NCI-H2196 treated with DMSO at 0.1 percent for 48 hours (cell line): ENCODE data around the gene FAAP100.

Source experiments
- DNase-seq: peaks from one replicate; lab custom pipeline; 2025; ENCODE audit not compliant: unreplicated experiment; lab: John Stamatoyannopoulos, UW

Gene FAAP100

GRCh38 chr17:81553616-81554181 lies 1.5 kb upstream of the FAAP100 start:
- peak; percentile 80 for DNase-seq

- peak; percentile 98 for DNase-seq
These were observed 964 bp upstream of the FAAP100 start for GRCh38 chr17:81553018-81553615.

- no peak for DNase-seq
These were observed 502 bp downstream of the FAAP100 start for GRCh38 chr17:81551458-81552243.

- DNase-seq: no peak
These were observed 1.2 kb downstream of the FAAP100 start for GRCh38 chr17:81550830-81551457.

- DNase-seq: no peak
These were observed 1.9 kb downstream of the FAAP100 start for GRCh38 chr17:81550285-81550684.

GRCh38 chr17:81549826-81550225 lies 2.3 kb downstream of the FAAP100 start:
- DNase-seq: no peak

GRCh38 chr17:81549031-81549557 lies 3.1 kb downstream of the FAAP100 start:
- no peak for DNase-seq

- DNase-seq: no peak
These were observed 4.6 kb downstream of the FAAP100 start for GRCh38 chr17:81547614-81547982.

- no peak for DNase-seq
These were observed 5.1 kb downstream of the FAAP100 start for GRCh38 chr17:81546906-81547613.

- DNase-seq: no peak
These were observed 6.8 kb downstream of the FAAP100 start for GRCh38 chr17:81545160-81545949.

- no peak for DNase-seq
These were observed 7.7 kb downstream of the FAAP100 start for GRCh38 chr17:81544281-81544974.

- no peak for DNase-seq
These were observed 8.4 kb downstream of the FAAP100 start for GRCh38 chr17:81543756-81544155.

GRCh38 chr17:81543339-81543675 lies 8.8 kb downstream of the FAAP100 start:
- no peak for DNase-seq

GRCh38 chr17:81542431-81543338 lies 9.5 kb downstream of the FAAP100 start:
- DNase-seq: no peak

- no peak for DNase-seq
These were observed 11.0 kb downstream of the FAAP100 start for GRCh38 chr17:81541123-81541522.

GRCh38 chr17:81540676-81541027 lies 11.5 kb downstream of the FAAP100 start:
- no peak for DNase-seq

GRCh38 chr17:81539961-81540675 lies 12.0 kb downstream of the FAAP100 start:
- DNase-seq: no peak

GRCh38 chr17:81539571-81539900 lies 12.6 kb downstream of the FAAP100 start:
- DNase-seq: no peak
